ENCODE data around the gene SERP2.

SERP2 gene

GRCh38 chr13:44412346-44412935 is 38.8 kb downstream of the SERP2 start:
- no peak for DNase-seq (ENCODE audit: low spot score)

- DNase-seq (ENCODE audit: low spot score), result peak; percentile 35
Measured at GRCh38 chr13:44413095-44413494, 39.5 kb downstream of the SERP2 start.

- DNase-seq (ENCODE audit: low spot score), result no peak
Measured at GRCh38 chr13:44414716-44415115, 41.1 kb downstream of the SERP2 start.

GRCh38 chr13:44415815-44416214 is 42.2 kb downstream of the SERP2 start:
- no peak for DNase-seq (ENCODE audit: low spot score)

GRCh38 chr13:44416301-44416700 is 42.7 kb downstream of the SERP2 start:
- DNase-seq (ENCODE audit: low spot score), result no peak

- DNase-seq (ENCODE audit: low spot score), result no peak
Measured at GRCh38 chr13:44416744-44417143, 43.1 kb downstream of the SERP2 start.

- no peak for DNase-seq (ENCODE audit: low spot score)
Measured at GRCh38 chr13:44417446-44417845, 43.8 kb downstream of the SERP2 start.

GRCh38 chr13:44417876-44418275 is 44.3 kb downstream of the SERP2 start:
- DNase-seq (ENCODE audit: low spot score), result no peak

GRCh38 chr13:44420376-44421220 is 47.0 kb downstream of the SERP2 start:
- DNase-seq (ENCODE audit: low spot score), result no peak

- no peak for DNase-seq (ENCODE audit: low spot score)
Measured at GRCh38 chr13:44421853-44422525, 48.4 kb downstream of the SERP2 start.

- DNase-seq (ENCODE audit: low spot score), result no peak
Measured at GRCh38 chr13:44422755-44423643, 49.4 kb downstream of the SERP2 start.

- no peak for DNase-seq (ENCODE audit: low spot score)
Measured at GRCh38 chr13:44423824-44424223, 50.2 kb downstream of the SERP2 start.

GRCh38 chr13:44425041-44425814 is 51.6 kb downstream of the SERP2 start:
- no peak for DNase-seq (ENCODE audit: low spot score)

GRCh38 chr13:44425815-44426078 is 52.1 kb downstream of the SERP2 start:
- DNase-seq (ENCODE audit: low spot score), result no peak

- DNase-seq (ENCODE audit: low spot score), result no peak
Measured at GRCh38 chr13:44426461-44426860, 52.8 kb downstream of the SERP2 start.

- DNase-seq (ENCODE audit: low spot score), result no peak
Measured at GRCh38 chr13:44429311-44429710, 55.7 kb downstream of the SERP2 start.

- DNase-seq (ENCODE audit: low spot score), result no peak
Measured at GRCh38 chr13:44431150-44431549, 57.5 kb downstream of the SERP2 start.

- DNase-seq (ENCODE audit: low spot score), result no peak
Measured at GRCh38 chr13:44432650-44433049, 59.0 kb downstream of the SERP2 start.

GRCh38 chr13:44433863-44434765 is 60.5 kb downstream of the SERP2 start:
- DNase-seq (ENCODE audit: low spot score), result no peak

- DNase-seq (ENCODE audit: low spot score), result no peak
Measured at GRCh38 chr13:44434766-44435141, 61.1 kb downstream of the SERP2 start.

All from AG08396 (cell line).